ENCODE data around the gene DDX19B. TPM values are rescaled to one million over a fixed set of nuclear protein-coding genes. Genes with fewer than 3 reads are reported as not detected.

Gene DDX19B
- total RNA-seq, 1 experiment from 2014 or later = 74.5 TPM

GRCh38 chr16:70341600-70341999, 42.6 kb downstream of the DDX19B start:
- H3K27me3 ChIP-seq (replicated peaks; ENCODE audit: control insufficient read depth, insufficient read depth, low read length) = no peaks in the 10 kb centered on the region
- Mint-ChIP-seq H3K4me1 (ENCODE audit: low read depth, unreplicated experiment) (peaks cover 5% of the 10 kb centered on the region), H3K36me3 (ENCODE audit: insufficient read depth, unreplicated experiment) (peaks cover 15% of the 10 kb centered on the region), H3K27ac (ENCODE audit: unreplicated experiment) (no peak overlapping the region), H3K9me3 (ENCODE audit: unreplicated experiment) (no peaks in the 10 kb centered on the region), H3K4me3 (ENCODE audit: unreplicated experiment) (no peak overlapping the region), H3K27me3 (ENCODE audit: insufficient read depth, unreplicated experiment) (no peaks in the 10 kb centered on the region)
- BruUV-seq (replicated peaks) = no TSS peak
- POLR2A ChIA-PET = no interaction called here
- no peak for TF ChIP-seq CTCF (IDR thresholded peaks at IDR 0.05; ENCODE audit: insufficient read depth in 1 of 2, low read depth in 1 of 2, low read length in 1 of 2, severe bottlenecking in 1 of 2, unreplicated experiment in 1 of 2)
- H3K36me3 ChIP-seq (ENCODE audit: control insufficient read depth, insufficient read depth, low read length) = no peaks in the 10 kb centered on the region
- no peak overlapping the region for H3K4me3 ChIP-seq (ENCODE audit: low read depth, low read length)
- H3K4me1 ChIP-seq = no peaks in the 10 kb centered on the region; the same call in 1 of the 2 replicates
- intact Hi-C loops (cut with micrococcal nuclease; ENCODE audit: unreplicated experiment) = no loop called here
- DNase-seq = no peak
- CTCF ChIA-PET = no interaction called here
- no peaks in the 10 kb centered on the region for H3K9me3 ChIP-seq

- Histone ChIP-seq H3K27me3 (replicated peaks; ENCODE audit: control insufficient read depth, insufficient read depth, low read length) (no peaks in the 10 kb centered on the region), H3K36me3 (ENCODE audit: control insufficient read depth, insufficient read depth, low read length) (no peaks in the 10 kb centered on the region), H3K4me3 (ENCODE audit: low read depth, low read length) (no peak overlapping the region), H3K4me1 (no peaks in the 10 kb centered on the region; the same call in 1 of the 2 replicates), H3K9me3 (no peaks in the 10 kb centered on the region)
- BruUV-seq (replicated peaks) = no TSS peak
- no peaks in the 10 kb centered on the region for H3K27me3 Mint-ChIP-seq (ENCODE audit: insufficient read depth, unreplicated experiment)
- no peak for DNase-seq
- H3K4me3 Mint-ChIP-seq (ENCODE audit: unreplicated experiment) = no peak overlapping the region
- ChIA-PET CTCF (no interaction called here), POLR2A (no interaction called here)
- TF ChIP-seq CTCF (IDR thresholded peaks at IDR 0.05; ENCODE audit: insufficient read depth in 1 of 2, low read depth in 1 of 2, low read length in 1 of 2, severe bottlenecking in 1 of 2, unreplicated experiment in 1 of 2) = no peak
- H3K4me1 Mint-ChIP-seq (ENCODE audit: low read depth, unreplicated experiment) = peaks cover 5% of the 10 kb centered on the region
- intact Hi-C loops (cut with micrococcal nuclease; ENCODE audit: unreplicated experiment) = no loop called here
- peaks cover 19% of the 10 kb centered on the region for H3K36me3 Mint-ChIP-seq (ENCODE audit: insufficient read depth, unreplicated experiment)
- H3K9me3 Mint-ChIP-seq (ENCODE audit: unreplicated experiment) = no peaks in the 10 kb centered on the region
- no peak overlapping the region for H3K27ac Mint-ChIP-seq (ENCODE audit: unreplicated experiment)
Measured at GRCh38 chr16:70342016-70342415, 43.0 kb downstream of the DDX19B start.

GRCh38 chr16:70345840-70346239, 46.9 kb downstream of the DDX19B start:
- Mint-ChIP-seq H3K9me3 (ENCODE audit: unreplicated experiment) (no peaks in the 10 kb centered on the region), H3K4me3 (ENCODE audit: unreplicated experiment) (peak overlapping the region; percentile 90), H3K27ac (ENCODE audit: unreplicated experiment) (peak overlapping the region; percentile 98), H3K27me3 (ENCODE audit: insufficient read depth, unreplicated experiment) (no peaks in the 10 kb centered on the region), H3K36me3 (ENCODE audit: insufficient read depth, unreplicated experiment) (peaks cover 34% of the 10 kb centered on the region), H3K4me1 (ENCODE audit: low read depth, unreplicated experiment) (peaks cover 12% of the 10 kb centered on the region)
- no peak for TF ChIP-seq CTCF (IDR thresholded peaks at IDR 0.05; ENCODE audit: insufficient read depth in 1 of 2, low read depth in 1 of 2, low read length in 1 of 2, severe bottlenecking in 1 of 2, unreplicated experiment in 1 of 2)
- no peaks in the 10 kb centered on the region for H3K9me3 ChIP-seq
- BruUV-seq (replicated peaks) = no TSS peak
- intact Hi-C loops (cut with micrococcal nuclease; ENCODE audit: unreplicated experiment) = loop anchor here (1.0 kb wide), 2 partner anchors 47 to 177 kb away; partner anchors contain the start of genes COG4, DDX19B and SF3B3
- POLR2A ChIA-PET = interaction anchor here (0.5 to 2.6 kb wide), 10 partner anchors 21 to 180 kb away, joined by 3 to 34 read pairs (median 6); partner anchors contain the start of genes AARS1, COG4, DDX19B and SF3B3
- DNase-seq = no peak
- H3K4me3 ChIP-seq (ENCODE audit: low read depth, low read length) = peak overlapping the region; percentile 94
- H3K4me1 ChIP-seq = peaks cover 6% of the 10 kb centered on the region; the same call in 1 of the 2 replicates
- H3K36me3 ChIP-seq (ENCODE audit: control insufficient read depth, insufficient read depth, low read length) = no peaks in the 10 kb centered on the region
- CTCF ChIA-PET = interaction anchor here (1.7 kb wide), 1 partner anchor 14 kb away, joined by 4 read pairs; no protein-coding TSS in a partner anchor
- no peaks in the 10 kb centered on the region for H3K27me3 ChIP-seq (replicated peaks; ENCODE audit: control insufficient read depth, insufficient read depth, low read length)

Data from Caco-2 (cell line).